Stimulated activated CD8-positive, alpha-beta memory T cell treated with anti-CD3 and anti-CD28 coated beads, Interleukin-12 subunit alpha, Interleukin-12 subunit beta, amount 100 ng/mL, for 24 hours (primary cell): Measurements from ENCODE around the gene GOLGA6L2.
"Not testable (repeated sequence)": the region's sequence is repeated elsewhere in the genome, so short reads cannot be mapped to it uniquely, and the experiment has no call there.

Experiments used
- DNase-seq: peaks from one replicate; pipeline ENCODE4 v3.0.0-alpha.2; 2020; ENCODE audit errors: extremely low read depth

GOLGA6L2 gene

GRCh38 chr15:23447107-23447500 is at the start of gene GOLGA6L2:
Gene GOLGA6L2, minus strand, starts transcription at chr15:23447243. Its CDS starts 62 bp downstream, at chr15:23447181.
- DNase-seq: no peak

- no peak for DNase-seq
These were observed 37.8 kb upstream of the GOLGA6L2 start for GRCh38 chr15:23484870-23485269.

GRCh38 chr15:23483821-23484299 is 36.8 kb upstream of the GOLGA6L2 start:
- DNase-seq: no peak

GRCh38 chr15:23482764-23483489 is 35.9 kb upstream of the GOLGA6L2 start:
- no peak for DNase-seq

- DNase-seq: no peak
These were observed 35.2 kb upstream of the GOLGA6L2 start for GRCh38 chr15:23482228-23482627.

- no peak for DNase-seq
These were observed 30.9 kb upstream of the GOLGA6L2 start for GRCh38 chr15:23477920-23478319.

GRCh38 chr15:23472678-23473077 is 25.6 kb upstream of the GOLGA6L2 start:
- no peak for DNase-seq

- DNase-seq: no peak
These were observed 25.0 kb upstream of the GOLGA6L2 start for GRCh38 chr15:23472033-23472432.

- DNase-seq: no peak
These were observed 20.1 kb upstream of the GOLGA6L2 start for GRCh38 chr15:23467110-23467600.

GRCh38 chr15:23457890-23458289 is 10.8 kb upstream of the GOLGA6L2 start:
- DNase-seq: no peak

- no peak for DNase-seq
These were observed 582 bp downstream of the GOLGA6L2 start for GRCh38 chr15:23446215-23447106.

GRCh38 chr15:23444269-23444668 is 2.8 kb downstream of the GOLGA6L2 start:
- DNase-seq: no peak

GRCh38 chr15:23441204-23441603 is 5.8 kb downstream of the GOLGA6L2 start:
- DNase-seq: no peak

- no peak for DNase-seq
These were observed 6.4 kb downstream of the GOLGA6L2 start for GRCh38 chr15:23440596-23440995.

- no peak for DNase-seq
These were observed 7.5 kb downstream of the GOLGA6L2 start for GRCh38 chr15:23439513-23439912.

GRCh38 chr15:23438816-23439466 is 8.1 kb downstream of the GOLGA6L2 start:
- DNase-seq: no peak

GRCh38 chr15:23437673-23438072 is 9.4 kb downstream of the GOLGA6L2 start:
- DNase-seq: no peak

- DNase-seq: no peak
These were observed 9.9 kb downstream of the GOLGA6L2 start for GRCh38 chr15:23437146-23437545.

GRCh38 chr15:23436421-23436820 is 10.6 kb downstream of the GOLGA6L2 start:
- DNase-seq: no peak

- DNase-seq: not testable (repeated sequence)
These were observed 12.3 kb downstream of the GOLGA6L2 start for GRCh38 chr15:23434699-23435098.

GRCh38 chr15:23425327-23425726 is 21.7 kb downstream of the GOLGA6L2 start:
- DNase-seq: not testable (repeated sequence)
